ENCODE results near the gene SBSN.

GRCh38 chr19:35551091-35551810 lies 23.1 kb upstream of the SBSN start:
- TF ChIP-seq CTCF (IDR thresholded peaks at IDR 0.05) (no peak), POLR2AphosphoS5 (IDR thresholded peaks at IDR 0.05; ENCODE audit: low read depth, low read length) (no peak)

Data from Panc1 (cell line).